Measurements from ENCODE around the gene HTRA1. TPM values are rescaled to one million over a fixed set of nuclear protein-coding genes. Genes with fewer than 3 reads are reported as not detected.
A peak's percentile ranks its signal among the peaks of the same experiment; 100 is the strongest.

Gene HTRA1
- total RNA-seq, 3 donors from 2014 or later = 11.0 to 122 (median 28.9) TPM

DNA sequence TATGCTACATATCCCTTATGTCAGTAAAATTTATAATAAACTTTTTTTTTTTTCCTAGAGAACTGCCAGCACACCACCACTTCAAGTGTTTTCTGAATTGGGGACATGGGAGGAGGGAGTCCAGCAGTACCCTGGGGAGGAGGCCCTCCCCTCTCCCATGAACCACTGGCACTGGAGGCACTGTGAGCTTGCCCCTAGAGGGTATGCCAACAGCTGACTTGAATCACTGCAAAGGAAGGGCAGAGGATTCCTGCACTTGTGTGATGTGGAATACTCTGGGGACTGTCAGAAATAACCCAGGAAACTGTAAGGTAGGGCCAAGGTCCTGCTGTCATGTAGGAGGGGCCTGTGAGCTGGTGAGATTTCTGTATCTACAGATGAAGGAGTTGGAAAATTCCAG is 15.4 kb upstream of the HTRA1 start:
- Histone ChIP-seq H3K9me3 (no peaks in the 10 kb centered on the region), H3K4me1 (ENCODE audit: low read depth) (no peaks in the 10 kb centered on the region), H3K36me3 (ENCODE audit: low read depth) (no peaks in the 10 kb centered on the region), H3K4me3 (no peak overlapping the region)
- no peak for ATAC-seq
- TF ChIP-seq, protein P1, sequence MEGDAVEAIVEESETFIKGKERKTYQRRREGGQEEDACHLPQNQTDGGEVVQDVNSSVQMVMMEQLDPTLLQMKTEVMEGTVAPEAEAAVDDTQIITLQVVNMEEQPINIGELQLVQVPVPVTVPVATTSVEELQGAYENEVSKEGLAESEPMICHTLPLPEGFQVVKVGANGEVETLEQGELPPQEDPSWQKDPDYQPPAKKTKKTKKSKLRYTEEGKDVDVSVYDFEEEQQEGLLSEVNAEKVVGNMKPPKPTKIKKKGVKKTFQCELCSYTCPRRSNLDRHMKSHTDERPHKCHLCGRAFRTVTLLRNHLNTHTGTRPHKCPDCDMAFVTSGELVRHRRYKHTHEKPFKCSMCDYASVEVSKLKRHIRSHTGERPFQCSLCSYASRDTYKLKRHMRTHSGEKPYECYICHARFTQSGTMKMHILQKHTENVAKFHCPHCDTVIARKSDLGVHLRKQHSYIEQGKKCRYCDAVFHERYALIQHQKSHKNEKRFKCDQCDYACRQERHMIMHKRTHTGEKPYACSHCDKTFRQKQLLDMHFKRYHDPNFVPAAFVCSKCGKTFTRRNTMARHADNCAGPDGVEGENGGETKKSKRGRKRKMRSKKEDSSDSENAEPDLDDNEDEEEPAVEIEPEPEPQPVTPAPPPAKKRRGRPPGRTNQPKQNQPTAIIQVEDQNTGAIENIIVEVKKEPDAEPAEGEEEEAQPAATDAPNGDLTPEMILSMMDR (IDR thresholded peaks at IDR 0.05) = no peak
- no peak for DNase-seq
- intact Hi-C loops (cut with DNase I, micrococcal nuclease) = no loop called here

DNA sequence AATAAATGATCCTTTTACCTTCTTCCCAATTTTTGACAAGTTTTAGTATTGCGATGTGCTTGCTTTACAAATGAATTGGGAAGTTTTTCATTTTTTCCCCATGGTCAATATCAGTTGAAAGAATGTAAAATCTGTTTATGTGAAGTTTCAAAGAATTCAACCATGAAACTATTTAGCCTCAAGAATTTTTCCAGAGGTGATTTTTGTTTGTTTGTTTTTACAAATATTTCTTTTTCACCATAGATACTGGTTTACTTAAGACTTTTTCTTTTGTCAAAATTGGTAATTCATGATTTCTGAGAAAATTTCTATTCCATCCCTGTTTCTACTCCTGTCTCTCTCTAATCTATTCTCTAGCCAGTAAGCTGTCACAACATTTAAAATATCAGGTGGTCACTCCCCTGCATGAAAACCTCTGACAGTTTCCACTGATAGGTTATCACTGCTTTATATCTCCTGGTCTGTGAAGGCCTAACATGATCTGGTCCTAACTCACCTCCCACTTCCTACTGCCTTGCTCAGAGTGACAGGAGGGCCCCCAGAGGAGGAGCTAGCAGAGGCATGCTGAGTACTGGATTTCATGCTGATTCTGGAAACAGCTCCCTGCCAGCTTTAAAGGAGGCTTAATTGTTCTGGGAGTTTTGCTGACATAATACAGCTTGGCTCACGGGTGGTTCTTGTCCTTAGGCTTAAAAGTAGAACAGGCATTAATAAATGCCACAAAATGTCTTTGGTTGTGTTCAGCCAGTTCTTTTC is 14.5 kb upstream of the HTRA1 start:
- intact Hi-C loops (cut with DNase I, micrococcal nuclease) = no loop called here
- H3K9me3 ChIP-seq = no peaks in the 10 kb centered on the region
- no peaks in the 10 kb centered on the region for H3K4me1 ChIP-seq (ENCODE audit: low read depth)
- DNase-seq (no peak), ATAC-seq (no peak)
- H3K36me3 ChIP-seq (ENCODE audit: low read depth) = no peaks in the 10 kb centered on the region
- TF ChIP-seq, protein P1 (IDR thresholded peaks at IDR 0.05) = no peak
- no peak overlapping the region for H3K4me3 ChIP-seq

DNA sequence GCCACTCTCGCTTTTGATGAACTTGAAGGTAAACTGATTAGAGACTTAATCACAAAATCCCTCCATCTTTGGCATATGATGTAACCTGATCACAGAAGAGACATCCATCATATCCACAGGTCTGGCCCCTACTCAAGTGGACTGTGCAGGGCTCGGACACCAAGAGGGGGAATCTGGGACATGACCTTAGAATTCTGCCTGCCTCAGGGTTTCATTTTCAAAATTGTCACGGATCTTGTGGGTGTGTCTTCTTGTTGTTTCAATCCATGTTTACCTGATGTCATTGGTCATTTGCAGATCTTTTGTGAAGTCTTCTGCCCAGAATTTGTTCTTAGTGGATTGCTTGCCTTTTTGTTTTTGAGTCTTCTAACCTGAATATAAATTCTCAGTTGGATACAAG is 12.8 kb upstream of the HTRA1 start:
- DNase-seq (no peak), ATAC-seq (no peak)
- no peaks in the 10 kb centered on the region for H3K36me3 ChIP-seq (ENCODE audit: low read depth)
- intact Hi-C loops (cut with DNase I, micrococcal nuclease) = no loop called here
- TF ChIP-seq, protein P1 (IDR thresholded peaks at IDR 0.05) = no peak
- no peaks in the 10 kb centered on the region for H3K9me3 ChIP-seq
- H3K4me1 ChIP-seq (ENCODE audit: low read depth) = no peaks in the 10 kb centered on the region
- H3K4me3 ChIP-seq = no peak overlapping the region

DNA sequence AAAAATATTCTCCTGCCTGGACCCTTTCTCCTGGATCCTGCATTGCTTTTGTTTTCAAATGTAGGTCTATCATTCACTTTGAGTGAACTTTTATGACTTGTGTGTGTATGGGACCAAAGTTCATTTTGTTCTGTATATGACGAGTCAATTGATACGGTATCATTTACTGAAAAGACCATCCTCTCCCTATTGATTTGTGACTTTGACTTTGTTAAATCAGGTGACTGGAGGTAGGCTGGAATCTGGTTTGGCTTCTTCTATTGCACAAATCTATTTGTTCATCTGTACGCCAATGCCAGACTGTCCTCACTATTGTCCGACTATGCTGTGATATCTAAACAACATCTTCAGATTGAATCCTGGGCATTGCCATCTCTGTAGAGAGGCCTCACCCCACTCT is 12.2 kb upstream of the HTRA1 start:
- ATAC-seq (peak; percentile 38), DNase-seq (no peak)
- intact Hi-C loops (cut with DNase I, micrococcal nuclease) = no loop called here
- Histone ChIP-seq H3K4me1 (ENCODE audit: low read depth) (no peaks in the 10 kb centered on the region), H3K36me3 (ENCODE audit: low read depth) (no peaks in the 10 kb centered on the region), H3K4me3 (no peak overlapping the region), H3K9me3 (no peaks in the 10 kb centered on the region)
- TF ChIP-seq, protein P1 (IDR thresholded peaks at IDR 0.05) = no peak

DNA sequence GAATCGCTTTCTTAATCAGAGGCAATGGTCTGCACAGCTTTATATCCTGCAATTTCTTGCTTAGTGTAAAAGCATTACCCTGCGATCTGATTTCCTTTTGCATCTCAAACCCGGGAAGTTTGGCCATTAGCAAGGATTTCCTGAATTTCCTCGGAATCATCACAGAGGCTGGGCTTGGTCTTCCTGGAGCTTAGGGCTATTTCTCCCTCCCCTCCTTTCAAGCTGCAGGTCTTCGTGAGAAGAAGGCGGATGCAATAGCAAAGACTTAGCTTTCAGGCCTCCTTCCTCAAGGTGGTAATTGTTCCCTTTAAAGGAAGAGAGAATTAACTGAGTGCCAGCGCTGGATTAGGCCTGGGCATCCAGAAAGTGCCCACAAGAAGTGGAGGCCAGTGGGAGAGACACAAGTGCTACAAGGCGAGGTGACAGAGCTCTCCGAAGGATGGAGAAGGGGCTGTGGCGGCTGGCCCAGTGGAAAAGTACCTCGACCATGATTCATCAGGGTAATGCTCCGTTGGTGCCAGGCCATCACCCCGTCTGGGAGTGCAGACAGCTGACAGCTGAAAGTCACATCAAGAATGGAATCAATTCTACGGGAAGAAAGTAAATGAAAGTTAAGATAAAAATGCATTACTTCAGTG is 10.9 kb upstream of the HTRA1 start:
- Histone ChIP-seq H3K4me3 (no peak overlapping the region), H3K4me1 (ENCODE audit: low read depth) (no peaks in the 10 kb centered on the region), H3K36me3 (ENCODE audit: low read depth) (no peaks in the 10 kb centered on the region), H3K9me3 (no peaks in the 10 kb centered on the region)
- DNase-seq = no peak
- TF ChIP-seq, protein P1 (IDR thresholded peaks at IDR 0.05) = no peak
- no peak for ATAC-seq
- intact Hi-C loops (cut with DNase I, micrococcal nuclease) = loop anchor here in 1 of 2 donors (10.0 kb wide), 1 partner anchor 114 kb away; the partner anchor contains the start of gene DMBT1

All from mucosa of descending colon (tissue), 3 donors.